Neural progenitor cell (in vitro differentiated cells): Measurements from ENCODE around the gene MMP2. TPM values are rescaled to one million over a fixed set of nuclear protein-coding genes. Genes with fewer than 3 reads are reported as not detected.
A peak's percentile ranks its signal among the peaks of the same experiment; 100 is the strongest.

Experiments
- DNase-seq: peaks from one replicate; pipeline ENCODE4 v3.0.0-alpha.2; 2016; ENCODE audit warnings: low spot score
- H2AFZ ChIP-seq: fragments of 200-600 bp; sonication (generic); replicated peaks from 2 replicates; pipeline ENCODE4 v1.6.1; 2016; ENCODE audit warnings: antibody characterized with exemption
- H3F3A ChIP-seq: fragments of 200-600 bp; sonication (generic); 2 replicates; pipeline ENCODE4 v1.6.1; 2016; ENCODE audit warnings: antibody characterized with exemption, low read depth
- H3K27ac ChIP-seq: fragments of 200-600 bp; sonication (generic); 2 replicates; pipeline ENCODE4 v1.5.1; 2016; ENCODE audit warnings: mild to moderate bottlenecking
- H3K27me3 ChIP-seq: fragments of 200-600 bp; sonication (generic); 2 replicates; pipeline ENCODE4 v1.6.1; 2016; ENCODE audit warnings: mild to moderate bottlenecking, moderate library complexity
- H3K36me3 ChIP-seq: fragments of 200-600 bp; sonication (generic); 2 replicates; pipeline ENCODE4 v1.5.1; 2016
- H3K4me1 ChIP-seq: fragments of 200-600 bp; sonication (generic); 2 replicates; pipeline ENCODE4 v1.6.1; 2016; ENCODE audit warnings: mixed run types
- H3K4me2 ChIP-seq: fragments of 200-600 bp; sonication (generic); 2 replicates; pipeline ENCODE4 v1.6.1; 2016
- H3K4me3 ChIP-seq: fragments of 200-600 bp; sonication (generic); 2 replicates; pipeline ENCODE4 v1.5.1; 2016
- H3K79me2 ChIP-seq: fragments of 200-600 bp; sonication (generic); 2 replicates; pipeline ENCODE4 v1.6.1; 2016; ENCODE audit warnings: low read depth
- H3K9ac ChIP-seq: fragments of 200-600 bp; sonication (generic); 2 replicates; pipeline ENCODE4 v1.6.1; 2016
- H3K9me3 ChIP-seq: fragments of 200-600 bp; sonication (generic); 2 replicates; pipeline ENCODE4 v1.5.1; 2016; ENCODE audit warnings: low read depth
- H4K20me1 ChIP-seq: fragments of 200-600 bp; sonication (generic); 2 replicates; pipeline ENCODE4 v1.6.1; 2016; ENCODE audit warnings: low read depth
- H3K27ac Mint-ChIP-seq: 3 replicates; pipeline ENCODE4 v1.8.0; 2021; ENCODE audit warnings: mixed read lengths
- H3K27me3 Mint-ChIP-seq: 2 replicates; pipeline ENCODE4 v1.8.0; 2022; ENCODE audit warnings: low read depth, mild to moderate bottlenecking, inconsistent platforms, moderate library complexity, mixed read lengths; ENCODE audit not compliant: insufficient read depth
- H3K36me3 Mint-ChIP-seq: 3 replicates; pipeline ENCODE4 v1.8.0; 2021; ENCODE audit warnings: mixed read lengths
- H3K4me1 Mint-ChIP-seq: 3 replicates; pipeline ENCODE4 v1.8.0; 2021; ENCODE audit warnings: mixed read lengths
- H3K4me3 Mint-ChIP-seq: 3 replicates; pipeline ENCODE4 v1.8.0; 2021; ENCODE audit warnings: mild to moderate bottlenecking, moderate library complexity, mixed read lengths
- H3K9me3 Mint-ChIP-seq: 3 replicates; pipeline ENCODE4 v1.8.0; 2020; ENCODE audit warnings: mixed read lengths
- CTCF ChIP-seq: fragments of 200-600 bp; sonication (generic); IDR thresholded peaks from 2 replicates; pipeline ENCODE4 v1.5.1; 2017; ENCODE audit warnings: antibody characterized with exemption, mild to moderate bottlenecking
- EZH2 ChIP-seq: fragments of 200-600 bp; sonication (generic); IDR thresholded peaks from 2 replicates; pipeline ENCODE4 v1.6.1; 2017; ENCODE audit warnings: antibody characterized with exemption, mild to moderate bottlenecking, moderate library complexity
- EZH2phosphoT487 ChIP-seq: fragments of 200-600 bp; sonication (generic); IDR thresholded peaks from 2 replicates; pipeline ENCODE4 v1.6.1; 2017; ENCODE audit warnings: antibody characterized with exemption
- total RNA-seq: library from RNA; depleted of rRNA; stranded (reverse); fragments of >200 nt; gene quantifications from 2 replicates; pipeline ENCODE4 v1.2.3, GENCODE V29; 2015; ENCODE audit warnings: low replicate concordance

MMP2 gene
- total RNA-seq, 1 donor from 2014 or later: 18.3 TPM

GRCh38 chr16:55501549-55502322, 22.7 kb downstream of the MMP2 start:
- H3K4me3 ChIP-seq: no peak overlapping the region
- Mint-ChIP-seq H3K27ac (no peak overlapping the region), H3K4me3 (peak overlapping the region; percentile 1), H3K36me3 (peaks cover 10% of the 10 kb centered on the region), H3K27me3 (no peaks in the 10 kb centered on the region), H3K9me3 (no peaks in the 10 kb centered on the region), H3K4me1 (peaks cover 53% of the 10 kb centered on the region)
- DNase-seq: peak; percentile 28
- H3K4me2 ChIP-seq: no peak overlapping the region
- no peaks in the 10 kb centered on the region for H4K20me1 ChIP-seq
- no peaks in the 10 kb centered on the region for H3K9me3 ChIP-seq
- H3K27me3 ChIP-seq: no peaks in the 10 kb centered on the region
- H3K36me3 ChIP-seq: no peaks in the 10 kb centered on the region
- H3K9ac ChIP-seq: no peak overlapping the region
- TF ChIP-seq CTCF (peak; percentile 51), EZH2phosphoT487 (no peak)
- H3K27ac ChIP-seq: no peak overlapping the region
- H3F3A ChIP-seq: peaks cover 6% of the 10 kb centered on the region
- no peak overlapping the region for H2AFZ ChIP-seq
- no peaks in the 10 kb centered on the region for H3K79me2 ChIP-seq
- peaks cover 10% of the 10 kb centered on the region for H3K4me1 ChIP-seq

DNA sequence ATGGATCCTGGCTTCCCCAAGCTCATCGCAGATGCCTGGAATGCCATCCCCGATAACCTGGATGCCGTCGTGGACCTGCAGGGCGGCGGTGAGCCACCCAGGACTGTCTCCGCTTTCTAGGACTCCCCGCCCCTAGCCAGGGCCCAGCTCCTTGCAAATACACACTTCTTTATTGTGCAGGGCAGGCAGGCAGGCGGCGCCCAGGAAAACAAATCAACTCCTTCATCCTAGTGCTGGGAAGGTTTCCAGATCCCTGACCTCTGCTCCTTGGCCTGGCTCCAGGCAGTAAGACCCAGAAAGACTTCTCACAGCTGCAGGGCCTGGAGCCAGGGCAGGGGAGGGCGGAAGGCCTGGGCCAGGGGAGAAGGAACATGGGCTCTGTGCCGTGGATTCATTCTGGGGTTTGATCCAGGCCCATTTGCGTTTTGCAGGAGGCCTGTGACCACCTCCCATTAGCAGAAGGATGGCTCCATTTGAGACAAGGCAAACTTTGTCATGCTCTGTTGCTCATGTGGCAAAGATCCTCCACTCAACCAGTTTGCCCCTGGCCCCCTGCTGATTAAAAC, 23.9 kb downstream of the MMP2 start:
- H3K27ac ChIP-seq: peak overlapping the region; percentile 31
- H3K9me3 Mint-ChIP-seq: no peaks in the 10 kb centered on the region

GRCh38 chr16:55503726-55504550, 24.9 kb downstream of the MMP2 start:
- Histone ChIP-seq H3K4me3 (no peak overlapping the region), H3K27ac (no peak overlapping the region), H4K20me1 (no peaks in the 10 kb centered on the region), H3K9ac (no peak overlapping the region), H2AFZ (no peak overlapping the region), H3K79me2 (no peaks in the 10 kb centered on the region), H3K9me3 (no peaks in the 10 kb centered on the region), H3K4me2 (no peak overlapping the region), H3F3A (peaks cover 6% of the 10 kb centered on the region), H3K4me1 (peaks cover 10% of the 10 kb centered on the region), H3K36me3 (no peaks in the 10 kb centered on the region), H3K27me3 (no peaks in the 10 kb centered on the region)
- no peak overlapping the region for H3K4me3 Mint-ChIP-seq
- TF ChIP-seq EZH2phosphoT487 (no peak), EZH2 (no peak), CTCF (no peak)
- DNase-seq: no peak
- peaks cover 8% of the 10 kb centered on the region for H3K36me3 Mint-ChIP-seq
- no peaks in the 10 kb centered on the region for H3K27me3 Mint-ChIP-seq
- no peak overlapping the region for H3K27ac Mint-ChIP-seq
- H3K4me1 Mint-ChIP-seq: peaks cover 57% of the 10 kb centered on the region
- no peaks in the 10 kb centered on the region for H3K9me3 Mint-ChIP-seq

More for the DNA sequence above, 23.9 kb downstream of the MMP2 start:
- Histone ChIP-seq H3K27me3 (no peaks in the 10 kb centered on the region), H3K4me3 (no peak overlapping the region), H3K9ac (no peak overlapping the region), H3K4me1 (peaks cover 10% of the 10 kb centered on the region), H3K4me2 (no peak overlapping the region), H4K20me1 (no peaks in the 10 kb centered on the region), H3F3A (peaks cover 6% of the 10 kb centered on the region), H2AFZ (no peak overlapping the region), H3K36me3 (no peaks in the 10 kb centered on the region), H3K9me3 (no peaks in the 10 kb centered on the region), H3K79me2 (no peaks in the 10 kb centered on the region)
- DNase-seq: peak; percentile 25
- Mint-ChIP-seq H3K36me3 (peaks cover 12% of the 10 kb centered on the region), H3K27ac (no peak overlapping the region), H3K27me3 (no peaks in the 10 kb centered on the region), H3K4me1 (peaks cover 53% of the 10 kb centered on the region), H3K4me3 (no peak overlapping the region)
- TF ChIP-seq EZH2phosphoT487 (no peak), EZH2 (no peak)
